ENCODE measurements around the gene SIGLEC5. TPM values are rescaled to one million over a fixed set of nuclear protein-coding genes. Genes with fewer than 3 reads are reported as not detected.
"Not testable (repeated sequence)": the region's sequence is repeated elsewhere in the genome, so short reads cannot be mapped to it uniquely, and the experiment has no call there.

The SIGLEC5 gene
- total and polyA plus RNA-seq, 2 of the 13 experiments (the other 11 are each of a cell fraction or from before 2014, with no cell fraction given), result not detected

GRCh38 chr19:51647318-51647717 lies 17.1 kb upstream of the SIGLEC5 start:
- Histone ChIP-seq H3K27ac (ENCODE audit: extremely low read length, insufficient read depth, low read length) (no peak overlapping the region), H3K4me2 (ENCODE audit: low read depth, low read length) (no peak overlapping the region), H4K20me1 (ENCODE audit: insufficient read depth, low read length) (no peaks in the 10 kb centered on the region), H3K27me3 (ENCODE audit: control insufficient read depth in 1 of 2, insufficient read depth in 2 of 2, low read length in 2 of 2) (peaks cover 2 to 11% of the 10 kb centered on the region in 2 experiments; a peak in 1 of 5 replicates), H3K79me2 (ENCODE audit: insufficient read depth, low read length) (no peaks in the 10 kb centered on the region), H3K9ac (ENCODE audit: insufficient read depth, low read depth, low read length) (no peak overlapping the region), H3K36me3 (replicated peaks in 1 of 2; ENCODE audit: control insufficient read depth in 1 of 2, insufficient read depth in 2 of 2, low read length in 2 of 2) (no peaks in the 10 kb centered on the region), H3K4me1 (ENCODE audit: insufficient read depth, low read length) (no peaks in the 10 kb centered on the region), H3K4me3 (replicated peaks in 1 of 3; ENCODE audit: insufficient read depth in 1 of 3, low read depth in 2 of 3, low read length in 3 of 3) (no peak overlapping the region), H3K9me3 (ENCODE audit: low read length) (no peaks in the 10 kb centered on the region), H2AFZ (ENCODE audit: low read length) (no peak overlapping the region)
- FAIRE-seq, result no peak
- WGBS (ENCODE audit: low lambda C conversion rate), result 56% methylated on average over 4 of the region's 6 CpGs
- no TSS peak for BruUV-seq (replicated peaks)
- TF ChIP-seq HMG20B (CRISPR knock-in tag; conservative IDR thresholded peaks at IDR 0.05) (no peak), ZNF17 (CRISPR knock-in tag; IDR thresholded peaks at IDR 0.05) (no peak)
- in situ Hi-C loops (cut with HindIII; ENCODE audit: extremely low pct_ligation_motif_present, low pct_unique_long_range_greater_than_20kb) (loop anchor here (25.0 kb wide), 1 partner anchor 360 kb away; no protein-coding TSS in a partner anchor), intact Hi-C loops (cut with micrococcal nuclease; ENCODE audit: unreplicated experiment) (no loop called here)
- POLR2A ChIA-PET, result no interaction called here
- CTCF ChIA-PET (ENCODE audit: low intra/inter-chr PET ratio, low total read pairs), result no interaction called here
- no peak for ATAC-seq
- DNase-seq (ENCODE audit: low spot score), result no peak

- no CpG with 5 or more reads among the region's 10 CpGs for WGBS (ENCODE audit: low lambda C conversion rate)
- H3K9me3 ChIP-seq (ENCODE audit: low read length); H3K79me2 ChIP-seq (ENCODE audit: insufficient read depth, low read length); H3K27ac ChIP-seq (ENCODE audit: extremely low read length, insufficient read depth, low read length); H3K36me3 ChIP-seq (replicated peaks in 1 of 2; ENCODE audit: control insufficient read depth in 1 of 2, insufficient read depth in 2 of 2, low read length in 2 of 2); CTCF ChIA-PET (ENCODE audit: low intra/inter-chr PET ratio, low total read pairs); H3K9ac ChIP-seq (ENCODE audit: insufficient read depth, low read depth, low read length); FAIRE-seq; ATAC-seq; H3K4me1 ChIP-seq (ENCODE audit: insufficient read depth, low read length); POLR2A ChIA-PET; intact Hi-C loops (cut with micrococcal nuclease; ENCODE audit: unreplicated experiment); H4K20me1 ChIP-seq (ENCODE audit: insufficient read depth, low read length); H2AFZ ChIP-seq (ENCODE audit: low read length); H3K4me2 ChIP-seq (ENCODE audit: low read depth, low read length); DNase-seq (ENCODE audit: low spot score); BruUV-seq (replicated peaks); H3K4me3 ChIP-seq (replicated peaks in 1 of 3; ENCODE audit: insufficient read depth in 1 of 3, low read depth in 2 of 3, low read length in 3 of 3): not testable (repeated sequence)
- H3K27me3 ChIP-seq (ENCODE audit: control insufficient read depth in 1 of 2, insufficient read depth in 2 of 2, low read length in 2 of 2), result peaks cover 2 to 11% of the 10 kb centered on the region in 2 experiments; a peak in 1 of 5 replicates
- in situ Hi-C loops (cut with HindIII; ENCODE audit: extremely low pct_ligation_motif_present, low pct_unique_long_range_greater_than_20kb), result loop anchor here (25.0 kb wide), 1 partner anchor 359 kb away; no protein-coding TSS in a partner anchor
These were observed 16.5 kb upstream of the SIGLEC5 start, which contains the start of gene SIGLEC14 for GRCh38 chr19:51646730-51647129. TSS of gene SIGLEC14 (minus strand) at chr19:51646825. CDS start at chr19:51646759, 66 bp downstream.
